Retinal pigment epithelial cell (primary cell): ENCODE measurements around the gene MACROH2A1.

Experiments
- DNase-seq: peaks from one replicate; pipeline ENCODE4 v3.0.0-alpha.2; 2010; ENCODE audit warnings: low read depth
- H3K4me3 ChIP-seq: 2 replicates; pipeline ENCODE4 v1.5.1; 2011; ENCODE audit warnings: mild to moderate bottlenecking, low read length, control low read depth, moderate library complexity
- CTCF ChIP-seq: conservative IDR thresholded peaks from 2 replicates; pipeline ENCODE4 v1.5.1; 2011; ENCODE audit warnings: low read depth, low read length, control low read depth, inconsistent platforms

The MACROH2A1 gene

GRCh38 chr5:135327429-135328127, 71.5 kb downstream of the MACROH2A1 start:
- H3K4me3 ChIP-seq = no peak overlapping the region
- DNase-seq = no peak
- no peak for TF ChIP-seq CTCF

- H3K4me3 ChIP-seq = no peak overlapping the region
- no peak for TF ChIP-seq CTCF
- no peak for DNase-seq
These were observed 72.5 kb downstream of the MACROH2A1 start for GRCh38 chr5:135326296-135327254.

GRCh38 chr5:135324897-135325650, 74.0 kb downstream of the MACROH2A1 start:
- TF ChIP-seq CTCF = no peak
- H3K4me3 ChIP-seq = no peak overlapping the region
- DNase-seq = no peak

- DNase-seq = no peak
- no peak overlapping the region for H3K4me3 ChIP-seq
- no peak for TF ChIP-seq CTCF
These were observed 74.9 kb downstream of the MACROH2A1 start for GRCh38 chr5:135324160-135324559.

- H3K4me3 ChIP-seq = no peak overlapping the region
- no peak for DNase-seq
- TF ChIP-seq CTCF = no peak
These were observed 75.3 kb downstream of the MACROH2A1 start for GRCh38 chr5:135323701-135324132.

GRCh38 chr5:135323227-135323626, 75.8 kb downstream of the MACROH2A1 start:
- no peak for TF ChIP-seq CTCF
- no peak overlapping the region for H3K4me3 ChIP-seq
- DNase-seq = no peak
